HG03571 (cell line): ENCODE data around the gene HEG1.
"Not testable (repeated sequence)": the region's sequence is repeated elsewhere in the genome, so short reads cannot be mapped to it uniquely, and the experiment has no call there.

ENCODE experiments used
- ATAC-seq: cut with Tn5 transposase; IDR thresholded peaks from one replicate; pipeline ENCODE4 v1.9.1; 2021; ENCODE audit not compliant: unreplicated experiment

HEG1 gene

GRCh38 chr3:125055913-125056745 lies at the start of gene HEG1:
TSS of gene HEG1 (minus strand) at chr3:125055997. CDS start at chr3:125055890, 107 bp downstream.
- peak; percentile 63 for ATAC-seq

- ATAC-seq: no peak
Observed at GRCh38 chr3:125105116-125105515, 49.3 kb upstream of the HEG1 start.

- no peak for ATAC-seq
Observed at GRCh38 chr3:125104639-125105038, 48.8 kb upstream of the HEG1 start.

- no peak for ATAC-seq
Observed at GRCh38 chr3:125103406-125103805, 47.6 kb upstream of the HEG1 start.

GRCh38 chr3:125102470-125102869 lies 46.7 kb upstream of the HEG1 start:
- ATAC-seq: no peak

- no peak for ATAC-seq
Observed at GRCh38 chr3:125098611-125099291, 43.0 kb upstream of the HEG1 start.

- ATAC-seq: no peak
Observed at GRCh38 chr3:125090649-125091048, 34.9 kb upstream of the HEG1 start.

GRCh38 chr3:125087768-125088391 lies 32.1 kb upstream of the HEG1 start:
- no peak for ATAC-seq

- ATAC-seq: no peak
Observed at GRCh38 chr3:125085166-125085565, 29.4 kb upstream of the HEG1 start.

GRCh38 chr3:125083776-125084175 lies 28.0 kb upstream of the HEG1 start:
- no peak for ATAC-seq

GRCh38 chr3:125082339-125082738 lies 26.5 kb upstream of the HEG1 start:
- ATAC-seq: not testable (repeated sequence)

GRCh38 chr3:125080077-125080476 lies 24.3 kb upstream of the HEG1 start:
- ATAC-seq: no peak

- no peak for ATAC-seq
Observed at GRCh38 chr3:125079675-125080045, 23.9 kb upstream of the HEG1 start.

- no peak for ATAC-seq
Observed at GRCh38 chr3:125078951-125079674, 23.3 kb upstream of the HEG1 start.

- no peak for ATAC-seq
Observed at GRCh38 chr3:125077864-125078263, 22.1 kb upstream of the HEG1 start.

GRCh38 chr3:125076464-125076863 lies 20.7 kb upstream of the HEG1 start:
- no peak for ATAC-seq

- no peak for ATAC-seq
Observed at GRCh38 chr3:125075738-125076137, 19.9 kb upstream of the HEG1 start.

- no peak for ATAC-seq
Observed at GRCh38 chr3:125073390-125073905, 17.7 kb upstream of the HEG1 start.

- no peak for ATAC-seq
Observed at GRCh38 chr3:125072749-125073389, 17.1 kb upstream of the HEG1 start.

GRCh38 chr3:125072301-125072700 lies 16.5 kb upstream of the HEG1 start:
- ATAC-seq: no peak
